ENCODE results near the gene CACNG7.

- TF ChIP-seq CTCF (conservative IDR thresholded peaks at IDR 0.05; ENCODE audit: low read depth, low read length) (no peak), EZH2 (IDR thresholded peaks at IDR 0.05; ENCODE audit: low read length, unreplicated experiment) (no peak), EZH2phosphoT487 (IDR thresholded peaks at IDR 0.05; ENCODE audit: borderline replicate concordance, low read length) (no peak)
These were observed 11.6 kb upstream of the CACNG7 start for GRCh38 chr19:53897459-53897858.

Data from PC-3 (cell line).